Measurements from ENCODE around the gene THNSL1.

DNA sequence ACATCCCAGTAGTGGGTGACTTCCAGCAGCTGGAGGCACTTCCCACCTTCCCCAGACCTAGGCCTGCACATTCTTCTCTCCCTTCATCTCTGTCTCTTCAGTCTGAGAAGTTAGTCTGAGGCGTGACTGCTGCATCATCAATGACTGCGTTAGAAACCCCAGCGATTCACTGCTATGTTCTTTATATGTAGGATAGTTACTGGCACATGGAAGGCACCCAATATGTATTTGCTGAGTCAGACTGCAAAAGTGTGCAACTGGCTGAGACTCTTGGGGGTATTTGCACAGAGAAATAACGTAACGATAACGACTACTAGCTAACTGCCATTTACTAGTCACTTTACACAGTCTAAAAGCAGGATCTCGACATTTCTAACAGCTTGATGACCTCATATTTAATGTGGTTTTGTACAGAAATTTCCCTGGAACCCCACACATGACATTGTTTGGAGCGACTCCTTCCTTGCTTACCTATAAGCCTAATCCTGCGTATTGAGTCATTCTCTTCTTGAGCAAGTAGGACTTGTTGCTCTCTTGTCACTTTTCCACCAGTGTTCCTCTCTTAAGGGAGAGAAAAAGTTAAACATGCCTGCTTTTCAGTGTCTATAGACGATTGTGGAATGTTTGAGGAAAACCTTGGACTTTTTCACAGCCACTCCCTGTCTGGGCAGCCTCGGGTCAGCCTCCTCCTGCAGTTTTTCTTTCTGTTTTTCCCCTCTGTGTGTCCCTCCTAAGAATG is 45.5 kb downstream of the THNSL1 start:
- TF ChIP-seq, protein P1, sequence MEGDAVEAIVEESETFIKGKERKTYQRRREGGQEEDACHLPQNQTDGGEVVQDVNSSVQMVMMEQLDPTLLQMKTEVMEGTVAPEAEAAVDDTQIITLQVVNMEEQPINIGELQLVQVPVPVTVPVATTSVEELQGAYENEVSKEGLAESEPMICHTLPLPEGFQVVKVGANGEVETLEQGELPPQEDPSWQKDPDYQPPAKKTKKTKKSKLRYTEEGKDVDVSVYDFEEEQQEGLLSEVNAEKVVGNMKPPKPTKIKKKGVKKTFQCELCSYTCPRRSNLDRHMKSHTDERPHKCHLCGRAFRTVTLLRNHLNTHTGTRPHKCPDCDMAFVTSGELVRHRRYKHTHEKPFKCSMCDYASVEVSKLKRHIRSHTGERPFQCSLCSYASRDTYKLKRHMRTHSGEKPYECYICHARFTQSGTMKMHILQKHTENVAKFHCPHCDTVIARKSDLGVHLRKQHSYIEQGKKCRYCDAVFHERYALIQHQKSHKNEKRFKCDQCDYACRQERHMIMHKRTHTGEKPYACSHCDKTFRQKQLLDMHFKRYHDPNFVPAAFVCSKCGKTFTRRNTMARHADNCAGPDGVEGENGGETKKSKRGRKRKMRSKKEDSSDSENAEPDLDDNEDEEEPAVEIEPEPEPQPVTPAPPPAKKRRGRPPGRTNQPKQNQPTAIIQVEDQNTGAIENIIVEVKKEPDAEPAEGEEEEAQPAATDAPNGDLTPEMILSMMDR (IDR thresholded peaks at IDR 0.05; ENCODE audit: low read depth, low read length) = no peak
- TF ChIP-seq POLR2A (IDR thresholded peaks at IDR 0.05; ENCODE audit: extremely low read depth, insufficient read length) = no peak
